HG03378 (cell line): ENCODE data around the gene IKBKG.
A peak's percentile ranks its signal among the peaks of the same experiment; 100 is the strongest.
"Not testable (repeated sequence)": the region's sequence is repeated elsewhere in the genome, so short reads cannot be mapped to it uniquely, and the experiment has no call there.

ENCODE experiments used
- ATAC-seq: cut with Tn5 transposase; IDR thresholded peaks from one replicate; pipeline ENCODE4 v1.9.1; 2021; ENCODE audit warnings: mild to moderate bottlenecking, moderate library complexity; ENCODE audit not compliant: unreplicated experiment

The IKBKG gene

DNA sequence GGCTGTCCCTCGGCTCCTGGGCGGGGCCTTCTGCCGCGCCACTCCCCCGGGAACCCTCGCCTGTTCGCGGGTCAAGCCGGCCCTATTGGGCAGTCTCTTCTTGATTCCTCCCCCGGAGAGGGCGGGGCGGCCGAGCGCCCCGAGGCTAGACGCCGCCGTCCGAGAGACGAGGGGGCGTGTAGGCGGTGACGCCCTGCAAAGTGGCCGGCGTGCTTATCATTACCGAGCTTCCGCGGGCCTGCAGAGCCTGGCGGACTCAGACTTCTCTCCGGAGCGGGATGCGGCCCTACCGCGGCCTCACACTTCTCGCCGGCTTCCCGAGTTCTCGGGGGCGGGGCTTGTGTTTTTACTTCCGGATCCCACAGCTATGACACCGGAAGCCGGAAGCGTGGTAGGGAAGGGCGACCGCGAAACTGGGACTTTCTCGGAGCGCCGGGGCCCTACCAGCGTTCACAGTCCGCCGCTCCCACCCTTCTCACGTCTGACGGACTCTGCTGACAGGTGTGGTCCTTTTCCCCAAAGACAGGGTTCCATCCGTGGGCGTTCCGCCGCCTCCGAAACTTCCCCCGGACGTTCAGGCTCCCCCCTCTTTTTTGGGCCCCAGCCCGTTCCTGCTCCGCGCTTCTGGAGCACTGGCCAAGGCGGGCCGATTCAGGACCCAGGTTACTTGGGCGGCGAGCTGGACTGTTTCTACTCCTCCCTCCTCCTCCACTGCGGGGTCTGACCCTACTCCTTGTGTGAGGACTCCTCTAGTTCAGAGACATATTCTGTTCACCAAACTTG, at the start of gene IKBKG:
Gene IKBKG (plus strand): TSS at position 376 of the 783 bp plus-strand sequence. CDS start 4,383 bp downstream, outside the sequence.
- peak; percentile 76 for ATAC-seq

DNA sequence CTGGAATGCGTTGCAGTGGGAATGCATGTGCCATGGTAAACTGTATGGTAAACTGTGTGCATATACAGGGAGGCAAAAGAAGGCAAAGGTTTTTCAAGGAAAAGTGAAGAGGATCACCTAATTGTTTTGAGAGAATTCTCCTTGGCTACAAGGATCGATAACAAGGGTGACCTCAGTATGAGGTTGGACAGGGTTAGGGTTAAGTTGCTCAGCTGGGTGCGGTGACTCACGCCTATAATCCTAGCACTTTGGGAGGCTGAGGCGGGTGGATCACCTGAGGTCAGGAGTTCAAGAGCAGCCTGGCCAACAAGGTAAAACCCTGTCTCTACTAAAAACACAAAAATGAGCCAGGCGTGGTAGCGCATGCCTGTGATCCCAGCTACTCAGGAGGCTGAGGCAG, 46.0 kb upstream of the IKBKG start:
- not testable (repeated sequence) for ATAC-seq

DNA sequence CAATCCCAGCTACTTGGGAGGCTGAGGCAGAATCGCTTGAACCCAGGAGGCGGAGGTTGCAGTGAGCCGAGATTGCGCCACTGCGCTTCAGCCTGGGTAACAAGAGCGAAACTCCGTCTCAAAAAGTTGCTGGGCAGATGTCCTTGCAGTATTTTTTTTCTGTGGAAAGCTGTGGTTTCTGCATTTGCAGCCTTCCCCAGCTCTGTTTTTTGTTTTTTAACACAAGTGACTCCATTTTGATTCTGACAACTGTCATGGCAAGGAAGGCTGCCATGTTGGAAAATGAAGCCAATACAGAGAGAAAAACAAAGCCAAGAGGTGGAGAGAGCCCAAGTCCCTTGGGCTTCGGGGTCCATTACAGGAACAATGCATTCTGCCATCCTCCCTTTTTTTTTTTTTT, 45.3 kb upstream of the IKBKG start:
- no peak for ATAC-seq

DNA sequence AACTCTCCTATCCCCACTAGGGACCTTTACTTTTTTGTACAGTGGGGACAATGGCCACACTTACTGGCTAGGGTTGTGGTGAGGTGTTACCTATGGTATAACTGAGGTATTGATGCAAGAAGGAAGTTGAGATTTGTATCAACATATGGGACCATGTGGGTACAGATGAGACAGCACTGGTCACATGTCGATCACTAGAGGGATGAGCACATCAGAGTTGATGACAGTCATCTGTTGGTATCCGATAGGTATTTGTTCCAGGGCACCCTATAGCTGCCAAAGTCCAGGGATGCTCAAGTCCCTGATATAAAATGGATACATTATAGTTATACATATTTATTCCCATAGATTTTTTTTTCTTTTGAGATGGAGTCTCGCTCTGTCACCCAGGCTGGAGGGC, 44.4 kb upstream of the IKBKG start:
- ATAC-seq = no peak

- ATAC-seq = no peak
These were observed 41.7 kb upstream of the IKBKG start for GRCh38 chrX:154505734-154506133.

DNA sequence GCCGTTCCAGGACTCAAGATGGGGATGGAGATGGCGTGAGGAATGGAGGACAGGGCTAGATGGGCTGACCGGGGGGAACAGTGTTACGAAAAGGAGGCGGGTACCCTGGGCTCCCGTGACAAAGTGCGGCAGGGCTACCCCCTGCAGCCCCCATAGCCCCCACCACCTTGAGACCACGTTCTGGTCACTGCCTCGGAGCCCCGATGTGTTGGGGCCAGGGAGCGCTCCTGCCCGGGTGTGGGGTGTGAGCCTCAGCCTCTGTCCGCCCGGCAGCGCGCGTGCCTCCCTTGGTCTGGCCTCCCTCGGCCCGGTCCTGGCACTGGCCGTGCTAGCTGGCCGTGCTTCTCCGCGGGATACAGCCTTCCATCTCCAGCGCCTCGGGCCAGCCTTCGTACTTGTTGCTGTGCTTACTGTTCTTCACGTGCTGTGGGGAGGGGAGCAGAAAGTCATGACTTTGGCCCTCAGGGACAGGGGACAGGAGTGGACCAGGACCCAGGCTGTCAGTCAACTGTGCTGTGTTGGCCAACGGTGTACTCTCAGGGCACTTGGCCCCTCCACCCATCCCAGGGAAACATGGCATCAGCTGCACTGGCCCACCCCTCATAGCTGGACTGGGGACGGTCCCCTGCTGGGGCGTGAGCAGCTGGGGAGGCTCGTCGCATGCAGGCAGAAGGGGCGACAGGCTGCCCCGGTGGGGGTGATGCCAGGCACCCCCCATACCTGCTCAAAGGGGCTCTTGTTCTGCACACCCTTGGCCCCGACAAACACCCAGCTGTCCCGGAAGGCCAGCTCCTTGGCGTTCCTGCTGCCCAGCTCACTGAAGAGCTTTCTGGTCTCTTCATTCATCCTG, 40.7 kb upstream of the IKBKG start:
- ATAC-seq = no peak

DNA sequence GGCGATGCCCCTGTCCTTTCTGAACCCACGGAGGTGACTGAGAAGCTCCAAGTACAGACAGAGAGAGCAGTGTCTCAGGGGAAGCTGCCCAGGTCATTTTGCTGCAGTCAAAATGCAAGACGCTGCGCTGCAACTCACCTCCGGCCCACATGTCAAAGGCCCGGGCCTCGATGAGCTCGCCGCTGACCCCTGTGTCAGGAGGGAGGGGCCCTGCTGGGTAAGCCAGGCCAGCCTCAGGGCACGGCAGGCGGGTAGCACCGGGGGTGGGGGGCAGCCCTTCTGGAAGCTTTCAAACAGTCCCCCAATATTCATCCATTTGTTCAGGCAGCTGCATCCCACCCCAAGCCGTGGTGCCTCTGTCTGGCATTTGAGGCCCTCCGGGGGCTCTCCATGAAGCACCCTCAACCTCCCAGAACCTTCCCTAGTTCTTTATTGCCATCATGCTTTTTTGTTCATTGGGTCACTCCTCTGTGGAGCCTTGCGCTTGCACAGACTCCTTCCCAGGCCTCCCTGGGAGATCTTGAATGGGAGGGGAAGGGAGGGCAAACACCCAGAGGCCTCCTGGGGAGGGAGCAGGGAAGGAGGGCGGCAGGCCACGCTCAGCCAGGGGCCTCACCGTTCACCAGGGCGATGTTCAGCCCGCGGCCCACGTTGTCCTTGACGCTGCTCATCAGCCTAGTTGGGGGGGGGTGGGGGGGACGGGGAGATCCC, 39.6 kb upstream of the IKBKG start:
- ATAC-seq = no peak

DNA sequence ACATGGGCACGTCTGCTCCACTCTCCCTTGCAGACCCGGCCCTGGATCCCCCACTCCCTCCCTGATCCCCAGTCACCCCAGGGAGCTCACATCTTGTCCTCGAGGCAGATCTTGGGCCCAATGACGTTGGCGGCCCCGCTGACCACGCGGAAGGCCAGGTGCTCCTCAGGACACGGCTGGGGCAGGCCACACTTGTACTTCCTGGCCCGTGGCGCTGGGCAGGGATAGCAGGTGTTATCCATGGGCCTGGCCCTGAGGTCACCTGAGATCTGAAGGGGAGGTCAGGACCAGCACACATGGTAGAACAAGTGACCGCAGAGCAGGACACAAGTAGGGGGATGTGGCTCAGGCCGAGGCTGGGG, 39.1 kb upstream of the IKBKG start:
- ATAC-seq = no peak

DNA sequence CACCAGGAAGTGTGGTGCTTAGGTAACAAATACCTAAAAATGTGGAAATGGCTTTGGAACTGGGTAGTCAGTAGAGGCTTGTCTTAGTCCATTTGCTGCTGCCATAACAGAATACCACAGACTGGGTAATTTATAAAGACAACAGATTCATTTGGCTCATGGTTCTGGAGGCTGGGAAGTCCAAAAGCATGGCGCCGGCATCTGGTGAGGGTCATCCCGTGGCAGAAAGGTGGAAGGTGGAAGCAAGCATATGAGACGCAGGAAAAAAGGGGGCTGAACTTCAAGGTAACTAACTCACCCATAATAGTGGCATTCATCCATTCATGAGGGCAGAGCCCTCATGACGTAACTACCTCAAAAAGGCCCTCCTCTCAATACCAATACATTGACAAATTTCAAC, 38.0 kb upstream of the IKBKG start:
- no peak for ATAC-seq

DNA sequence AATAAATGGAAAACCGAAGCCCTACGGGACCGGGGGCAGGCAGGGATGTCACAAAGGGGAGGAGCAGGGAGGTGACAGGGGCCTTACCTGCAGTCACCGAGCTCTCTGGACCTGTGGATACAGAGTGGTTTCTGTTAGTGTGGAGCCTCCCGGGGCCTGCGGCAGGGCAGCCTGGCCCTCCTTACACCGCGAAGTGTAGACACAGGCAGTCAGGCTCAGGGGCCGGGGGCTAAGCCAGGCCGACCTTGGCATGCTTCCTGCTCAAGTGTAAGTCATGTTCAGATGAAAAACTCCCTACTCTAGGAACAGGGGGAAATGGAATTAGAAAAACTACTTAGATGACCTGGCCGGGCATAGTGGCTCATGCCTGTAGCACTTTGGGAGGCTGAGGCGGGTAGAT, 35.7 kb upstream of the IKBKG start:
- ATAC-seq = no peak

DNA sequence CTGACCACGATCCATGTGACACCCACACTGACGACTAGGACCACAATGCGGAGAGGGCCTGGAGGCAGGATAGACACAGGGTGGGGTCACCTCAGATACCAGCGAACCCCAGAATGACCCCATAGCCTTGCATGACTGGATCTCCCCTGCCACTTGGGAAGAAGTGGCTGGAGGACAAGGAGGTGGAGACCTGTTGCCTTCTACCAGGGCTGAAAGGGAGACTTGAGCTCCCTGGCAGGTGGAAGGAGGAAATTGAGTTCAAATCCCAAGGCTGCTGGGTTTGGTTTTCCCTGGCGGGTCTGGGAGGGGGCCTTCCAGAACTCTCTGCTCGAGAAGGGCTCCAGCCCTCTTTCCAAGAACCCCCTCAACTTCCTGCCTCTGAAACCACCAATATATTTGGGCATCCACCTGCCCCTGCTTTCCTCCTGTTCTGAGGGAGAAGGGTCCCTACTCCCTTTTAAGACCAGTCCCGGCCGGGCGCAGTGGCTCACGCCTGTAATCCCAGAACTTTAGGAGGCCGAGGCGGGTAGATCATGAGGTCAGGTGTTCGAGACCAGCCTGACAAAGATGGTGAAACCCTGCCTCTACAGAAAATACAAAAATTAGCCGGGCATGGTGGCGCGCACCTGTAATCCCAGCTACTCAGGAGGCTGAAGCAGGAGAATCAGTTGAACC, 34.4 kb upstream of the IKBKG start:
- ATAC-seq = no peak

DNA sequence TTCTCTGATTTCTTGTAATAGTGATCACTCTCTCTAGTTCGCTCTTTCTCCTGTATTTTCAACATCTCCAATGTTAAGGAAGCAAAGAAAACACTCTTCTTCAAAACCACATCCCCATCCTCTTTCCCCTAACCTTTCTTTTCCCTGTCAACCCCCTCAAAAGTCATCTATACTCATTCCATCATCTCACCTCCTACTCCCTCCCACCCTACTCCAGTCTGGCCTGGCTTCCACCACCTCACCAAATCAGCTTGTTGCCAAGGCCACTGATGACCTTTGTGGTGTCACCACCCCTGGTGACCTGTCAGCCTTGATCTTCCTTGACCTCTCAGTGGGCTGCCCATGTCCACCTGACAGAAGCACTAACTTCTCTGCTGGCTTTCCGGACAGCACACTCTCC, 33.7 kb upstream of the IKBKG start:
- no peak for ATAC-seq

DNA sequence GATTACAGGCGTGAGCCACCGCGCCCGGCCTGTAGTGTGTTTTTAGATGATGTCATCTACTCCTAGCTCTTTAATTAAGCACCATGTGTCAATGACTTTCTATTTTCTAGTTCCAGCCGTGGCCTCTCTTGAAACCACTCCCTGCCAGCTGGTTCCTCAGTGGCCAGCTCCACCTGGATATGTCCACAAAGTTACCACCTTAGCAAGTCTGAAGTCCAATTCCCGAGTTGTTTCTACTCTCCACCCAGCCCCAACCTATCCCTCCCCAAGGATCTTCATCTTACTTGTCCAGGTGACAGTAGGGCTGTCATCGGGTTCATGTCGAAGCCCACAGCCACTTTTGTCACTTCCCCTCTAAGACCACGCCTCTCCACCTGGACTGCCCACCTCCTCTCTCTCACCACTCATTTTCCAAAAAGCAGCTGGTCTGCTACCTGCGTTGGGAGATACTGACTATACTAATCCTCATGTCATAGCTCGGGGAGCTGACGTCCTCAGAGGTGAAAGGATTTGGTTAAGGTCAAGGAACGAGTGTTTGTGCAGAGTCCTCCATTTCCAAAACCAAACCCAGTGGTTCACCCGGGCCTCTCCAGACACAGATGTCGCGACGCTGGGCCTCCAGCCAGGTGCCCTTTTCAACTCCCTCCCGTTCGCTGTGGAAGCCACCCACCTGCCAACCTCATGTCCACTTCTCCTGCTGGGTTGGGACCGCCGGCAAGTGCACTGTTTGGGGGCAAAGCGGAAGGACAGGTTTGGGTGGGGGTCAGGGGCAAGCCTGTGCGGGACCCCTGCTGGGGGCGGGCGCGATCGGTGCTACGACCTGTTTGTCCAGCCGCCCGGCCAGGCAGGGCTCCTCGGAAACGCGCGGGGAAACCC, 32.1 kb upstream of the IKBKG start:
- no peak for ATAC-seq

DNA sequence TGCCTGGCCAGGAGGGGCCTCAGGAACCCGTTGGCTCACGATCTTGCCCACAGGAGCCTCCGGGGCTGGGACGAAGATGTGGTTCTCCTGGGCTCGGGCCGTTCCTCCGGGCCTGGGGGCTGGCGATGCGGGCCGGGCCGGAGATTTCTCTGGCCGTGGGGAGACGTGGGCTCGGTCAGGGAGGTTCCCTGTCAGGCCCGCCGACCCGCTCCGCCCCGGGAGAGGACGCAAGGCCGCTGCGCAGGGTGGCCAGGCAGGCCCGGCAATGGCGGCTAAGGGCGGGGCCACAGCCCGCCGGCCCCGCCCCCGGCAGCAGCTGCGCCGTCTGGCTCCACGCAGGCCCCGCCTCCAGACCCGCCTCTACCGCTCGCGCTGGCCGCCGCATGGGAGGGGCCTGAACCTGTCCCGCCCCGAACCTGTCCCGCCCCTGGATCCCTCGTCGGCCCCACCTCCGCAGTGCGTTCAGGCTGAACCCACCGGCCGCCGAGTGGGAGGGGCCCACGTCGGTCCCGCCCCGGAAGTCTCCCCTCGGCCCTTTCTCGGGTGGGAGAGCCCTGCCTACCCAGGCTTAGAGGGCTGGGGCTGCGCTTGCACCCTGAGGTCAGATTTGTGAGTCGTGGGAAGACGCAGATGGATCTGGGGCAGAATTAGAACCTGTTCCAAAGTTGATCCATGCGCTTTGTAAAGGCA, 31.3 kb upstream of the IKBKG start, which contains the start of gene FAM3A:
Gene FAM3A (minus strand): TSS at position 267 of the 690 bp plus-strand sequence. CDS start 460 bp downstream, outside the sequence.
- ATAC-seq = peak; percentile 51

- ATAC-seq = no peak
These were observed 30.7 kb upstream of the IKBKG start for GRCh38 chrX:154516656-154517100.

DNA sequence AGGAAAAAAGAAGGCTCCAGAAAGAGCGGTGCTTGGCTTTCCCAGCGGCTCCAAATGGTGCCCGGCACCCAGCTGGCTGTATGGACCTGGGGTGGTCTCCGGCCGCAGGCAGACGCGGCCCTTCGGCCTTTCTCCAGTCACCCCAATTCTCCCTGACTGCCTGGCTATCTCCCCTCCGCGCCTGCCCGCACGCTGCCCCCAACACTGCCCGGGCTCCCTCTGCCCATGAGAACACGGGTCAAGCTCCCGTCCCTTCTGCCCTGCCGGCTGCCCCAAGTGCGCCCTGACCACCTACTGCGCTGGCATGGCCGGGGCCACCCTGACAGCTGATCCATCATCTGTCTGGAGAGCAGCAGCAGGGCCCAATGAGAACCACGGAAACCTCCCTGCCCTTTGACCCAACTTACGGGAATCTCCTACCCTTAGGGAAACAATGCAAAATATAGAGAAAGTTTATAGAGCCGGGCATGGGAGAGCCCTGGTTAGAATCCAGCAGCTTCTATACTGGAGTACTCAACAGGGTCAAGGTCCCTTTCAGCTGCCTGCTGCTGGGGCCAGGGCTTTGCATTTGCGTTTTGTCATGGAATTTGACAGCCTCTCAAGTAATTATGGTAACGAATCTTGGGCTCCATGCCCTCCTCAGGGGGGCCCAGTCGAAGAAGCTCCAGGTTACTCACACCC, 30.2 kb upstream of the IKBKG start:
- ATAC-seq = no peak

- no peak for ATAC-seq
These were observed 28.0 kb upstream of the IKBKG start for GRCh38 chrX:154519389-154519788.

GRCh38 chrX:154525606-154526490, 21.6 kb upstream of the IKBKG start:
- no peak for ATAC-seq
